Thoracic aorta (tissue), 2 donors: ENCODE results near the gene CBX2. TPM values are rescaled to one million over a fixed set of nuclear protein-coding genes. Genes with fewer than 3 reads are reported as not detected.

Experiments
- ATAC-seq: fragments of 150-250 bp; one replicate; pipeline ENCODE4 v1.8.0; 2017; ENCODE audit warnings: low read depth; ENCODE audit not compliant: insufficient number of reproducible peaks, low FRiP score
- DNase-seq: peaks from one replicate; pipeline ENCODE4 v3.0.0-alpha.2; 2020; ENCODE audit warnings: low spot score
- H3K27ac ChIP-seq, 2 donors: fragments of 200-600 bp; sonication (generic); 1 replicate in 1 of 2; 2 replicates in 1 of 2; pipeline ENCODE4 v1.5.1; 2016; ENCODE audit warnings: mild to moderate bottlenecking in 2 of 2, moderate library complexity in 2 of 2
- H3K27me3 ChIP-seq: fragments of 200-600 bp; sonication (generic); replicated peaks from 2 replicates; pipeline ENCODE4 v1.6.0; 2016; ENCODE audit warnings: mild to moderate bottlenecking; ENCODE audit not compliant: insufficient read depth
- H3K36me3 ChIP-seq: fragments of 200-600 bp; sonication (generic); one replicate; pipeline ENCODE4 v1.5.1; 2016
- H3K4me1 ChIP-seq, 2 donors: fragments of 200-600 bp; sonication (generic); 1 replicate in 1 of 2; 2 replicates in 1 of 2; pipeline versions ENCODE4 v1.5.1 to v1.6.0; 2016; ENCODE audit warnings: low read depth in 2 of 2, mild to moderate bottlenecking in 1 of 2; ENCODE audit not compliant: control insufficient read depth in 1 of 2
- H3K4me3 ChIP-seq: fragments of 200-600 bp; sonication (generic); 2 replicates; pipeline ENCODE4 v1.5.1; 2016; ENCODE audit warnings: mild to moderate bottlenecking
- H3K9me3 ChIP-seq: fragments of 200-600 bp; sonication (generic); 2 replicates; pipeline ENCODE4 v1.5.1; 2016
- total RNA-seq, 2 donors: library from RNA; depleted of rRNA; stranded (reverse); fragments of >200 nt; gene quantifications; one replicate each; pipeline versions ENCODE4 v1.1.0 to v1.2.3, GENCODE V29; 2016
- TF ChIP-seq, protein P1 (sequence below): fragments of 200-600 bp; sonication (generic); IDR thresholded peaks from one replicate; pipeline ENCODE4 v1.5.1; 2019; ENCODE audit warnings: antibody characterized with exemption

The CBX2 gene
- total RNA-seq, 2 donors from 2014 or later, result 0.14 TPM; not detected in 1

DNA sequence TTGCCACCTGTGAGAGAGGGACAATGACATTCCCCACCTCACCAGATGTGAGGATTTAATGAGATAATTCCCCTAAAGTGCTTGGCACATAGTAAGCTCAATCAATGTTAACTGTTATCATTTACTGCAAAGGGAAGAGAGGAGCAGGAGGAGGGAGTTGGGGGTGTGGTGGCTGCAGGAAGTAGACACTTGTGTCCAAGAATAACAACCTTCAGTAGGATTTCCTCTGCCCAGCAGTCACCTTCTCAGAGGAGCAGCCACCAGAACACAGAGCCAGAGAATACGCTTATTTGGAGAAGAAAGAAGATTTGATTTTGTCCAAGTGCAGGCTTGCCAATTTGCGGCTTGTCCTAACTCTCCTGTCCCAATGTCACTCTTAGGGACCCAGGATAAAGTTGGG, 51.1 kb downstream of the CBX2 start:
- ATAC-seq (no peak), DNase-seq (no peak)
- TF ChIP-seq, protein P1, sequence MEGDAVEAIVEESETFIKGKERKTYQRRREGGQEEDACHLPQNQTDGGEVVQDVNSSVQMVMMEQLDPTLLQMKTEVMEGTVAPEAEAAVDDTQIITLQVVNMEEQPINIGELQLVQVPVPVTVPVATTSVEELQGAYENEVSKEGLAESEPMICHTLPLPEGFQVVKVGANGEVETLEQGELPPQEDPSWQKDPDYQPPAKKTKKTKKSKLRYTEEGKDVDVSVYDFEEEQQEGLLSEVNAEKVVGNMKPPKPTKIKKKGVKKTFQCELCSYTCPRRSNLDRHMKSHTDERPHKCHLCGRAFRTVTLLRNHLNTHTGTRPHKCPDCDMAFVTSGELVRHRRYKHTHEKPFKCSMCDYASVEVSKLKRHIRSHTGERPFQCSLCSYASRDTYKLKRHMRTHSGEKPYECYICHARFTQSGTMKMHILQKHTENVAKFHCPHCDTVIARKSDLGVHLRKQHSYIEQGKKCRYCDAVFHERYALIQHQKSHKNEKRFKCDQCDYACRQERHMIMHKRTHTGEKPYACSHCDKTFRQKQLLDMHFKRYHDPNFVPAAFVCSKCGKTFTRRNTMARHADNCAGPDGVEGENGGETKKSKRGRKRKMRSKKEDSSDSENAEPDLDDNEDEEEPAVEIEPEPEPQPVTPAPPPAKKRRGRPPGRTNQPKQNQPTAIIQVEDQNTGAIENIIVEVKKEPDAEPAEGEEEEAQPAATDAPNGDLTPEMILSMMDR, result no peak
- Histone ChIP-seq H3K4me1 (peaks cover 14 to 18% of the 10 kb centered on the region in 2 donors), H3K27ac (no peak overlapping the region), H3K27me3 (no peaks in the 10 kb centered on the region), H3K9me3 (no peaks in the 10 kb centered on the region), H3K4me3 (no peak overlapping the region), H3K36me3 (peaks cover 2% of the 10 kb centered on the region)

DNA sequence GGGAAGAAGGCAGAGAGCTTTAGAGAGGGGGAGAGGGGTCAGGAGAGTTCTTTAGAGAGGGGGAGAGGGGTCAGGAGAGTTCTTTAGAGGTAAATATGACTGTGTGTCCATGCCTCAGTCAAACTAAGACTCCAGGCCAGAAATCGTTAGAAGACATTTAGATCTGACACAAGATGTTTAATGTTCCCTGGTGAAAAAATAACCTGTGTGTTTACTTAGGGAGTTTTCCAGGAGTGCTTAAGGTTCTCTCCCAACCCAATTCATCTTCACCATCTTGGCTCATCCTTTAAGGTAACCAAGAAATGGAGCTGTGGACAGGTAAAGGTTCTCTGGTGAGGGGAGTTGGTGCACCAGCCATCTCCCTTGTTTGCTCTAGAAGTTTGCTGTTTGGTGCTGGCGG, 51.5 kb downstream of the CBX2 start:
- peaks cover 14 to 18% of the 10 kb centered on the region in 2 donors for H3K4me1 ChIP-seq
- TF ChIP-seq, protein P1, result no peak
- H3K36me3 ChIP-seq, result peaks cover 5% of the 10 kb centered on the region
- no peaks in the 10 kb centered on the region for H3K9me3 ChIP-seq
- ATAC-seq, result no peak
- H3K4me3 ChIP-seq, result no peak overlapping the region
- DNase-seq, result no peak
- H3K27ac ChIP-seq, result no peak overlapping the region
- H3K27me3 ChIP-seq, result no peaks in the 10 kb centered on the region

DNA sequence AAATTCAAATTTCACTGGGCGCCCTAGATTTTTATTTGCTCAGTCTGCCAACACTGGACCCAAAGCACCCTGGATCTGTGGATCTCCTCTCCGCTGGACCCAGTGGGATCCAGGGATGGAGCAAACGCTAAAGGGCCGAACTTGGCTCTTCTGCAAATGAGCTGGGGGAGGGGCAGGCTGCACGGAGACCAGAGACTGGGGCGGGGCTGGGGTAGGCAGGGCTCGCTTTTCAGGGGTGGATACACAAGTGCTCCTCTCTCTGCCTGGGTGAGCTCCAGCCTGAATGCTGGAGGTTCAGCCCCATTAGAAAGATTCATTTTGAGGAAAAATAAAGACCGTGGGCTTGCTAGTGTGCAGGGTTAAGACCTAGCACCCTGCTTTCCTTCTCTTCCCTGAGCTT, 52.4 kb downstream of the CBX2 start:
- DNase-seq (no peak), ATAC-seq (no peak)
- Histone ChIP-seq H3K9me3 (no peaks in the 10 kb centered on the region), H3K27me3 (no peaks in the 10 kb centered on the region), H3K4me1 (peaks cover 14 to 18% of the 10 kb centered on the region in 2 donors), H3K4me3 (no peak overlapping the region), H3K36me3 (peaks cover 14% of the 10 kb centered on the region), H3K27ac (no peak overlapping the region)
- TF ChIP-seq, protein P1, result no peak

DNA sequence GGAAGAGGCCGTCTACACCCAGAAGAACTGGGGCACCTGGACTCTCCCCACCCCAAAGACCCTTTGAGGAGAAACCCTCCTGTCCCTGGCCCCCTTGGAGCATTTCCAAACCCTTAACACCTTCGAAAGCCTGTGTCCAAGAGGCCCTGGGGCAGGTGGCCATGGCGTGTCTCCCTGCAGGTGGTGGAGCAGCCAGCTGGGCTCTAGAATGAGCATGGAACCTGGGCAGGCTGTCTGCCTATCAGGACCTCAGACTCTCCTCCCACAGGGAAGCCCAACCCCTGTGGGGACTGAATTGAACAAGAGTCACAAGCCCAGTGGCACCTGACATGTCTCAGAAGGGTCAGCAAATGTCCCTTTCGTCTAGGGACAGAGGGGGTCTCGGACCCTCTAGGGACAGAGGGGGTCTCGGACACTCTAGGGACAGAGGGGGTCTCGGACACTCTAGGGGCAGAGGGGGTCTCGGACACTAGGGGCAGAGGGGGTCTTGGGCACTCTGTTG, 52.9 kb downstream of the CBX2 start:
- Histone ChIP-seq H3K27me3 (no peaks in the 10 kb centered on the region), H3K36me3 (peaks cover 19% of the 10 kb centered on the region), H3K9me3 (no peaks in the 10 kb centered on the region), H3K27ac (no peak overlapping the region), H3K4me3 (no peak overlapping the region), H3K4me1 (peaks cover 14 to 18% of the 10 kb centered on the region in 2 donors)
- no peak for DNase-seq
- TF ChIP-seq, protein P1, result no peak
- no peak for ATAC-seq

DNA sequence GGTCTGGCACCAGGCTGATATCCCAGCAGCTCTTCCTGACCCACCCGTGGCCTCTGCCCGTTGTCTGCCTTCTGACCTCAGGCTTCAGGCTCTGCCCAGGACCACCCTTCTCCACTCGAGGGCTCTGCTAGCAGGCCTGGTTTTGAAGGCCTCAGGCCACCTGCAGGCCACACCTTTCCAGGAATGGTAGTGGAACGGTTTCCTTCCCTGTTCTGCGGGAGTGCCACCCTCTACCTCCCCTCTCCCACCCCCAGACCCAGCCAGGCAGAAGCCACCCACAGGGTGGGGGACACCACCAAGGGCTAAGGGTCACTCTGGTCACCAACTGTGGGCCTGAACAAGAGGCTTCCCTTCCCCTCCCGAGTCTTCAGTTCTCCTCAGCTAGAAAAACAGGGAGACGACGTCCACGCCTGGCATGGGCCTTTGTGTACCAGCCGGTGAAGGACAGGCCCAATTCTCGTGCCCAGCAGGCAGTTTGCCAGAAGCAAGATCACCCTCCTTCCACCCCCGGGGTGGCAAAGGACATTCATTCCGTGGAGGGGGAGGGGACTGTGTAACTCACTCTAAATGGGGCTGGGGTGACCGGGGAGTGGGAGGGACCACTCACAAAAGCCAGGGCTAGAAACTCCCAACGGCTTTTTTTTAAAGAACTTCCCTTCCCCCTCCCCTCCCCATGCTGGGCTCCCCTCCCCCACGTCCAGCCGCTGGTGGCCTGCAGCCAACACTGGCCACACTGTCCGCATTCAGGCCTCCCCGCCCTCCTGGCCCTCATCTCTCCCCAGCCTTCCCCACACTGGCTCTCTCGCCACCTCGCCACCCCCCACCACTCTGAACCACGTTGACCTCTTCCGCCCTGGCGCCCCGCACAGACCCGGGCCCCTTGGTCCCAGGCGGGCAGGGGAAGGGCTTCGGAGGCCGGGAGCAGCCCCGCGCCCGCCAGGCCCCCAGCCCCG, 53.6 kb downstream of the CBX2 start:
- peak overlapping the region; percentile 59 for H3K4me3 ChIP-seq

More for the DNA sequence above, 53.6 kb downstream of the CBX2 start:
- Histone ChIP-seq H3K27ac (no peak overlapping the region), H3K36me3 (peaks cover 19% of the 10 kb centered on the region), H3K4me1 (peaks cover 17 to 22% of the 10 kb centered on the region in 2 donors), H3K9me3 (no peaks in the 10 kb centered on the region), H3K27me3 (no peaks in the 10 kb centered on the region)
- no peak for ATAC-seq
- DNase-seq, result no peak
- TF ChIP-seq, protein P1, result no peak
